HCT116 (cell line): Measurements from ENCODE around the gene SIGLEC7. TPM values are rescaled to one million over a fixed set of nuclear protein-coding genes. Genes with fewer than 3 reads are reported as not detected.
"Not testable (repeated sequence)": the region's sequence is repeated elsewhere in the genome, so short reads cannot be mapped to it uniquely, and the experiment has no call there.

Experiments used
- ATAC-seq: fragments of 200-7000 bp; cut with Tn5 transposase; 2 replicates; pipeline ENCODE4 v1.9.1; 2020; ENCODE audit warnings: mild to moderate bottlenecking, moderate library complexity
- BruUV-seq: library from RNA; stranded (reverse); fragments of 400-500 nt; replicated peaks from 2 replicates; lab custom pipeline; 2021; lab: Mats Ljungman, UMichigan
- CTCF ChIA-PET: fragments of 300-600 bp; sonication (Branson Sonifier 250); formaldehyde crosslinking; loops from one replicate; lab custom pipeline; 2021; ENCODE audit warnings: antibody characterized with exemption; lab: Charles Lee
- POLR2A ChIA-PET: fragments of 300-600, 350-600 bp; sonication (Branson Sonifier 250); formaldehyde crosslinking; loops from one replicate; lab custom pipeline; 2021; ENCODE audit warnings: antibody characterized with exemption; lab: Charles Lee
- RAD21 ChIA-PET, 2 experiments: fragments of 300-600 bp; sonication (Branson Sonifier 250); formaldehyde crosslinking; loops; one replicate each; lab custom pipeline; 2023; ENCODE audit warnings: low total read pairs in 2 of 2; ENCODE audit not compliant: uncharacterized antibody in 2 of 2, unreplicated experiment in 2 of 2, low non-redundant PET in 1 of 2; lab: Charles Lee
- DNase-seq: peaks from one replicate; pipeline ENCODE4 v3.0.0-alpha.2; 2010; ENCODE audit warnings: low read depth, low spot score
- H2AFZ ChIP-seq: fragments of 200-600 bp; shearing (Covaris generic), sonication (generic); 2 replicates; pipeline ENCODE4 v1.6.1; 2017; ENCODE audit warnings: low read depth, mixed run types, mixed read lengths, antibody characterized with exemption, low read length; ENCODE audit not compliant: poor library complexity, severe bottlenecking
- H3K27ac ChIP-seq: 2 replicates; pipeline ENCODE4 v1.5.1; 2012; ENCODE audit warnings: low read depth, low read length
- H3K27me3 ChIP-seq: fragments of 200-600 bp; sonication (generic); 2 replicates; pipeline ENCODE4 v1.6.1; 2016; ENCODE audit warnings: mixed run types, low read length, mixed read lengths; ENCODE audit not compliant: insufficient read depth
- H3K36me3 ChIP-seq, 2 experiments: fragments of 200-500 bp in 1 of 2; fragments of 200-600 bp in 1 of 2; sonication (Bioruptor generic) in 1 of 2; sonication (generic) in 1 of 2; 2 replicates each; pipeline versions ENCODE4 v1.5.1 to v1.6.1; 2014 to 2016; ENCODE audit warnings: low read length in 2 of 2, inconsistent platforms in 1 of 2, mixed read lengths in 1 of 2, mixed run types in 1 of 2; ENCODE audit not compliant: insufficient read depth in 2 of 2, control insufficient read depth in 1 of 2
- H3K4me1 ChIP-seq, 2 experiments: fragments of 200-600 bp in 1 of 2; sonication (generic) in 1 of 2; 2 replicates each; pipeline versions ENCODE4 v1.5.1 to v1.6.1; 2012 to 2017; ENCODE audit warnings: low read length in 2 of 2, inconsistent platforms in 1 of 2, mild to moderate bottlenecking in 1 of 2, mixed read lengths in 1 of 2, mixed run types in 1 of 2, moderate library complexity in 1 of 2; ENCODE audit not compliant: insufficient read depth in 2 of 2, control insufficient read depth in 1 of 2
- H3K4me2 ChIP-seq: fragments of 200-600 bp; sonication (generic); 2 replicates; pipeline ENCODE4 v1.6.1; 2017; ENCODE audit warnings: mixed run types, low read length, mixed read lengths
- H3K4me3 ChIP-seq, 2 experiments: fragments of 200-600 bp in 1 of 2; sonication (generic) in 1 of 2; replicated peaks in 1 of 2; 2 replicates each; pipeline ENCODE4 v1.5.1; 2011 to 2016; ENCODE audit warnings: low read length in 2 of 2, control low read depth in 1 of 2, low read depth in 1 of 2, mild to moderate bottlenecking in 1 of 2, mixed read lengths in 1 of 2, mixed run types in 1 of 2
- H3K79me2 ChIP-seq: fragments of 200-600 bp; sonication (generic); 2 replicates; pipeline ENCODE4 v1.6.1; 2017; ENCODE audit warnings: mild to moderate bottlenecking, mixed run types, low read length, moderate library complexity, mixed read lengths; ENCODE audit not compliant: insufficient read depth
- H3K9ac ChIP-seq: fragments of 200-600 bp; sonication (generic); 2 replicates; pipeline ENCODE4 v1.6.1; 2016; ENCODE audit warnings: low read length, mixed read lengths
- H3K9me2 ChIP-seq: fragments of 200-600 bp; sonication (generic), shearing (Covaris generic); 2 replicates; pipeline ENCODE4 v1.6.1; 2017; ENCODE audit warnings: mixed run types, mild to moderate bottlenecking, moderate library complexity; ENCODE audit not compliant: insufficient read depth
- H3K9me3 ChIP-seq, 2 experiments: fragments of 200-500 bp in 1 of 2; fragments of 200-600 bp in 1 of 2; sonication (Bioruptor generic) in 1 of 2; sonication (generic) in 1 of 2; 2 replicates each; pipeline ENCODE4 v1.6.1; 2014 to 2017; ENCODE audit warnings: low read length in 2 of 2, mixed read lengths in 2 of 2, inconsistent platforms in 1 of 2, low read depth in 1 of 2, mild to moderate bottlenecking in 1 of 2, mixed run types in 1 of 2, moderate library complexity in 1 of 2; ENCODE audit not compliant: control insufficient read depth in 1 of 2, insufficient read depth in 1 of 2
- H4K20me1 ChIP-seq: fragments of 200-600 bp; sonication (generic), shearing (Covaris generic); 2 replicates; pipeline ENCODE4 v1.6.1; 2017; ENCODE audit warnings: mixed run types, mild to moderate bottlenecking, moderate library complexity; ENCODE audit not compliant: insufficient read depth
- ELF1 ChIP-seq: IDR thresholded peaks from 2 replicates; pipeline ENCODE4 v1.6.1; 2012; ENCODE audit warnings: low read depth, borderline replicate concordance
- SRF ChIP-seq: IDR thresholded peaks from 2 replicates; pipeline ENCODE4 v1.6.1; 2012; ENCODE audit warnings: low read depth
- TCF7L2 ChIP-seq: IDR thresholded peaks from 2 replicates; pipeline ENCODE4 v1.7.0; 2011; ENCODE audit warnings: borderline replicate concordance, inconsistent platforms; ENCODE audit not compliant: insufficient read depth, insufficient read length; ENCODE audit errors: extremely low read depth
- intact Hi-C: fragments of 100-400 bp; cut with micrococcal nuclease; formaldehyde crosslinking; loops from 2 replicates; pipeline ENCODE4 v1.10.0; 2022
- total RNA-seq: library from RNA; stranded (reverse); gene quantifications from one replicate; pipeline ENCODE4 v1.2.1, GENCODE V29; 2021; ENCODE audit not compliant: unreplicated experiment
- TF ChIP-seq, protein P1 (sequence below): IDR thresholded peaks from 2 replicates; pipeline ENCODE4 v1.6.1; 2012; ENCODE audit warnings: low read depth

SIGLEC7 gene
- total RNA-seq, 1 experiment from 2014 or later, result not detected

DNA sequence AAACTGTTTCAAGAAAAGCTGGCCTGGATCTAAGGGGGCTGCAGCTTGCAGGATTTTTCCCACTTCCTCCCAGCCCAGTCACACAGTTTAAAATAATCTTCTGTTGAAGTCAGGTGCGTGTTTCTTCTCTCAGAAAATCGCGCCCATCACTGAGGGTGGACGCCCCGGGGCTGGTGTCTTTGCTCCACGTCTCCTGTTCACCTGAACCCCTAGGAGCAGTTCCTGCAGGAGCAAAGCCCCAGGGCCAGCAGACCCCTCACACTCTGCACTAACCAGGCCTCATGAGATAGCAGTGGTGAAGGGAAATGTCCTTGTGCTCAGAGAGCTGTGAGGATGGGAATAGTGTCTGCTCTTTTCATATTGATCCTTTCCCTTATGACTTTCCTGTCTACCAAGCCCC, 920 bp upstream of the SIGLEC7 start (continued):
- TF ChIP-seq TCF7L2 (no peak), ELF1 (no peak), SRF (no peak)
- TF ChIP-seq, protein P1, sequence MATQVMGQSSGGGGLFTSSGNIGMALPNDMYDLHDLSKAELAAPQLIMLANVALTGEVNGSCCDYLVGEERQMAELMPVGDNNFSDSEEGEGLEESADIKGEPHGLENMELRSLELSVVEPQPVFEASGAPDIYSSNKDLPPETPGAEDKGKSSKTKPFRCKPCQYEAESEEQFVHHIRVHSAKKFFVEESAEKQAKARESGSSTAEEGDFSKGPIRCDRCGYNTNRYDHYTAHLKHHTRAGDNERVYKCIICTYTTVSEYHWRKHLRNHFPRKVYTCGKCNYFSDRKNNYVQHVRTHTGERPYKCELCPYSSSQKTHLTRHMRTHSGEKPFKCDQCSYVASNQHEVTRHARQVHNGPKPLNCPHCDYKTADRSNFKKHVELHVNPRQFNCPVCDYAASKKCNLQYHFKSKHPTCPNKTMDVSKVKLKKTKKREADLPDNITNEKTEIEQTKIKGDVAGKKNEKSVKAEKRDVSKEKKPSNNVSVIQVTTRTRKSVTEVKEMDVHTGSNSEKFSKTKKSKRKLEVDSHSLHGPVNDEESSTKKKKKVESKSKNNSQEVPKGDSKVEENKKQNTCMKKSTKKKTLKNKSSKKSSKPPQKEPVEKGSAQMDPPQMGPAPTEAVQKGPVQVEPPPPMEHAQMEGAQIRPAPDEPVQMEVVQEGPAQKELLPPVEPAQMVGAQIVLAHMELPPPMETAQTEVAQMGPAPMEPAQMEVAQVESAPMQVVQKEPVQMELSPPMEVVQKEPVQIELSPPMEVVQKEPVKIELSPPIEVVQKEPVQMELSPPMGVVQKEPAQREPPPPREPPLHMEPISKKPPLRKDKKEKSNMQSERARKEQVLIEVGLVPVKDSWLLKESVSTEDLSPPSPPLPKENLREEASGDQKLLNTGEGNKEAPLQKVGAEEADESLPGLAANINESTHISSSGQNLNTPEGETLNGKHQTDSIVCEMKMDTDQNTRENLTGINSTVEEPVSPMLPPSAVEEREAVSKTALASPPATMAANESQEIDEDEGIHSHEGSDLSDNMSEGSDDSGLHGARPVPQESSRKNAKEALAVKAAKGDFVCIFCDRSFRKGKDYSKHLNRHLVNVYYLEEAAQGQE, result no peak

DNA sequence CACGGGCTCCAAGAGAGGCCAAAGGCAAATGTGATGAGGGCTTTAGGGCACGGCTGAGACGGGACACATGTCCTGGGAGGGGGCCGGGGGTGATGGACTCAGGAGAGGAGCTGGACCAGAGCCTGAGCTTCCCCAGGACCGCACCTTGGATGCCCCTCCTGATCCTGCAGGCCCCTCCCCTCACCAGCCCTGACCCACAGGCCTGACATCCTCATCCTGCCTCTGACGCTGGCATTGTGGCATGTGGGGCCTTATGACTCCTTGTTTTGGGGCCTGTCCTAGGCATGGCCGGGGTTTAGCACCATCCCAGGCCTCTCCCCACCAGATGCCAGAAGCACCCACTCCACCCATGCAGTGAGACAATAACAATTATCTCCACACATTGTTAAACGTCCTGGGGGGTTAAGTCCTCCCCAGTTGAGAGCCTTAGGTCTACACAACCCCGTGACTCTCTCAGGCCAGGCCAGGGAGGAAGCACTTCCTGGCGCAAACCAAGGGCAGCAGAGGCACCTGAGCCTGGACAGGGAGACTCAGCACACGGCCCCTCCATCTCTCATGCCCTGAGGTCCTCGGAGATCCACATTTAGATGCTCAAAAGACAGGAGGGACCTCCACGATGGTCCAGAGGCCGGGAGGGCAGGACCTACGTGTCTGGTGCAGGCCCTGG, 841 bp downstream of the SIGLEC7 start:
- DNase-seq, H3K27ac ChIP-seq, H3K9me2 ChIP-seq, H3K36me3 ChIP-seq, BruUV-seq, H4K20me1 ChIP-seq, POLR2A ChIA-PET, H3K4me3 ChIP-seq, H3K9ac ChIP-seq, H3K79me2 ChIP-seq, H3K27me3 ChIP-seq, H2AFZ ChIP-seq, ATAC-seq, RAD21 ChIA-PET, CTCF ChIA-PET, intact Hi-C loops, H3K4me2 ChIP-seq, H3K9me3 ChIP-seq, H3K4me1 ChIP-seq: not testable (repeated sequence)
